ENCODE data around the gene SYT17. TPM values are rescaled to one million over a fixed set of nuclear protein-coding genes. Genes with fewer than 3 reads are reported as not detected.
A peak's percentile ranks its signal among the peaks of the same experiment; 100 is the strongest.

SYT17 gene
- total RNA-seq, 2 donors from 2014 or later, result 3.9 to 9.2 TPM

GRCh38 chr16:19301931-19302330 lies 133.9 kb downstream of the SYT17 start:
- no peaks in the 10 kb centered on the region for H3K4me1 ChIP-seq
- DNase-seq, result no peak
- H3K9me3 ChIP-seq, result no peaks in the 10 kb centered on the region
- no peaks in the 10 kb centered on the region for H3K36me3 ChIP-seq (replicated peaks in 1 of 2; ENCODE audit: insufficient read depth in 1 of 2, low read depth in 2 of 2)
- TF ChIP-seq CTCF (IDR thresholded peaks at IDR 0.05) (no peak), POLR2A (IDR thresholded peaks at IDR 0.05) (no peak)
- WGBS, 2 donors, result 3 to 19% methylated on average over 1 of the region's 1 CpG
- ATAC-seq, result no peak
- H3K27me3 ChIP-seq, result no peaks in the 10 kb centered on the region
- H3K4me3 ChIP-seq, result no peak overlapping the region
- H3K27ac ChIP-seq, result no peak overlapping the region
- intact Hi-C loops (cut with DNase I), result no loop called here

- no peak overlapping the region for H3K27ac ChIP-seq
- no peaks in the 10 kb centered on the region for H3K36me3 ChIP-seq (replicated peaks in 1 of 2; ENCODE audit: insufficient read depth in 1 of 2, low read depth in 2 of 2)
- no peaks in the 10 kb centered on the region for H3K27me3 ChIP-seq
- no peaks in the 10 kb centered on the region for H3K4me1 ChIP-seq
- no peaks in the 10 kb centered on the region for H3K9me3 ChIP-seq
- WGBS, 2 donors, result 14 to 32% methylated on average over 2 of the region's 2 CpGs
- DNase-seq, result peak in 1 of 4 donors; percentile 4
- H3K4me3 ChIP-seq, result no peak overlapping the region
- ATAC-seq, result no peak
- TF ChIP-seq CTCF (IDR thresholded peaks at IDR 0.05) (no peak), POLR2A (IDR thresholded peaks at IDR 0.05) (no peak)
- intact Hi-C loops (cut with DNase I), result no loop called here
These were observed 136.7 kb downstream of the SYT17 start for GRCh38 chr16:19304750-19305149.

GRCh38 chr16:19305443-19305842 lies 137.4 kb downstream of the SYT17 start:
- no peaks in the 10 kb centered on the region for H3K36me3 ChIP-seq (replicated peaks in 1 of 2; ENCODE audit: insufficient read depth in 1 of 2, low read depth in 2 of 2)
- no peak overlapping the region for H3K4me3 ChIP-seq
- no peaks in the 10 kb centered on the region for H3K9me3 ChIP-seq
- 76 to 95% methylated on average over 2 of the region's 2 CpGs for WGBS, 2 donors
- intact Hi-C loops (cut with DNase I), result no loop called here
- ATAC-seq, result no peak
- DNase-seq, result no peak
- no peak overlapping the region for H3K27ac ChIP-seq
- no peaks in the 10 kb centered on the region for H3K27me3 ChIP-seq
- TF ChIP-seq CTCF (IDR thresholded peaks at IDR 0.05) (no peak), POLR2A (IDR thresholded peaks at IDR 0.05) (no peak)
- H3K4me1 ChIP-seq, result no peaks in the 10 kb centered on the region

GRCh38 chr16:19307587-19308241 lies 139.7 kb downstream of the SYT17 start:
- intact Hi-C loops (cut with DNase I), result no loop called here
- no peak overlapping the region for H3K27ac ChIP-seq
- 50 to 63% methylated on average over 8 of the region's 8 CpGs for WGBS, 2 donors
- ATAC-seq, result no peak
- no peaks in the 10 kb centered on the region for H3K9me3 ChIP-seq
- TF ChIP-seq POLR2A (IDR thresholded peaks at IDR 0.05), result no peak
- no peak for TF ChIP-seq CTCF (IDR thresholded peaks at IDR 0.05)
- no peak overlapping the region for H3K4me3 ChIP-seq
- no peaks in the 10 kb centered on the region for H3K4me1 ChIP-seq
- no peaks in the 10 kb centered on the region for H3K27me3 ChIP-seq
- H3K36me3 ChIP-seq (replicated peaks in 1 of 2; ENCODE audit: insufficient read depth in 1 of 2, low read depth in 2 of 2), result no peaks in the 10 kb centered on the region
- no peak for DNase-seq

GRCh38 chr16:19308392-19308791 lies 140.4 kb downstream of the SYT17 start:
- 52% methylated on average over 1 of the region's 1 CpG for WGBS, 2 donors

More at GRCh38 chr16:19308392-19308791, 140.4 kb downstream of the SYT17 start:
- H3K4me3 ChIP-seq, result no peak overlapping the region
- DNase-seq (no peak), ATAC-seq (no peak)
- TF ChIP-seq POLR2A (IDR thresholded peaks at IDR 0.05) (no peak), CTCF (IDR thresholded peaks at IDR 0.05) (no peak)
- H3K9me3 ChIP-seq, result no peaks in the 10 kb centered on the region
- no peaks in the 10 kb centered on the region for H3K4me1 ChIP-seq
- no peak overlapping the region for H3K27ac ChIP-seq
- no peaks in the 10 kb centered on the region for H3K36me3 ChIP-seq (replicated peaks in 1 of 2; ENCODE audit: insufficient read depth in 1 of 2, low read depth in 2 of 2)
- H3K27me3 ChIP-seq, result no peaks in the 10 kb centered on the region
- intact Hi-C loops (cut with DNase I), result no loop called here

Measured in body of pancreas (tissue), 4 donors.